ENCODE results near the gene FOXD4L3.
"Not testable (repeated sequence)": the region's sequence is repeated elsewhere in the genome, so short reads cannot be mapped to it uniquely, and the experiment has no call there.

FOXD4L3 gene

GRCh38 chr9:68343992-68344391 lies 41.3 kb downstream of the FOXD4L3 start:
- not testable (repeated sequence) for H3K36me3 ChIP-seq (ENCODE audit: control insufficient read depth in 2 of 2, insufficient read depth in 2 of 2, low read length in 2 of 2); H3K4me3 ChIP-seq (ENCODE audit: low read length in 2 of 2); H3K4me1 ChIP-seq (ENCODE audit: control insufficient read depth in 2 of 2, insufficient read depth in 2 of 2, low read length in 2 of 2); H3K9me3 ChIP-seq (ENCODE audit: control insufficient read depth in 2 of 2, low read length in 2 of 2); H3K27me3 ChIP-seq (ENCODE audit: control insufficient read depth in 2 of 2, insufficient read depth in 2 of 2, low read length in 2 of 2); H3K27ac ChIP-seq (ENCODE audit: low read depth in 2 of 2, low read length in 2 of 2); H3K9ac ChIP-seq (ENCODE audit: low read depth in 1 of 2, low read length in 2 of 2)

GRCh38 chr9:68351689-68352088 lies 49.0 kb downstream of the FOXD4L3 start:
- H3K36me3 ChIP-seq (ENCODE audit: control insufficient read depth in 2 of 2, insufficient read depth in 2 of 2, low read length in 2 of 2); H3K9ac ChIP-seq (ENCODE audit: low read depth in 1 of 2, low read length in 2 of 2); H3K27me3 ChIP-seq (ENCODE audit: control insufficient read depth in 2 of 2, insufficient read depth in 2 of 2, low read length in 2 of 2); H3K27ac ChIP-seq (ENCODE audit: low read depth in 2 of 2, low read length in 2 of 2); H3K9me3 ChIP-seq (ENCODE audit: control insufficient read depth in 2 of 2, low read length in 2 of 2); H3K4me3 ChIP-seq (ENCODE audit: low read length in 2 of 2); H3K4me1 ChIP-seq (ENCODE audit: control insufficient read depth in 2 of 2, insufficient read depth in 2 of 2, low read length in 2 of 2): not testable (repeated sequence)
